Activated CD4-positive, alpha-beta T cell treated with anti-CD3 and anti-CD28 coated beads, Interleukin-2, Interleukin-6, amounts not matched to agents 100 ng/mL and 50 ng/mL, durations not matched to agents 16 hours and 8 hours (primary cell): ENCODE results near the gene KDM4D.
A peak's percentile ranks its signal among the peaks of the same experiment; 100 is the strongest.
"Not testable (repeated sequence)": the region's sequence is repeated elsewhere in the genome, so short reads cannot be mapped to it uniquely, and the experiment has no call there.

Experiments
- DNase-seq: peaks from one replicate; pipeline ENCODE4 v3.0.0-alpha.2; 2020

KDM4D gene

DNA sequence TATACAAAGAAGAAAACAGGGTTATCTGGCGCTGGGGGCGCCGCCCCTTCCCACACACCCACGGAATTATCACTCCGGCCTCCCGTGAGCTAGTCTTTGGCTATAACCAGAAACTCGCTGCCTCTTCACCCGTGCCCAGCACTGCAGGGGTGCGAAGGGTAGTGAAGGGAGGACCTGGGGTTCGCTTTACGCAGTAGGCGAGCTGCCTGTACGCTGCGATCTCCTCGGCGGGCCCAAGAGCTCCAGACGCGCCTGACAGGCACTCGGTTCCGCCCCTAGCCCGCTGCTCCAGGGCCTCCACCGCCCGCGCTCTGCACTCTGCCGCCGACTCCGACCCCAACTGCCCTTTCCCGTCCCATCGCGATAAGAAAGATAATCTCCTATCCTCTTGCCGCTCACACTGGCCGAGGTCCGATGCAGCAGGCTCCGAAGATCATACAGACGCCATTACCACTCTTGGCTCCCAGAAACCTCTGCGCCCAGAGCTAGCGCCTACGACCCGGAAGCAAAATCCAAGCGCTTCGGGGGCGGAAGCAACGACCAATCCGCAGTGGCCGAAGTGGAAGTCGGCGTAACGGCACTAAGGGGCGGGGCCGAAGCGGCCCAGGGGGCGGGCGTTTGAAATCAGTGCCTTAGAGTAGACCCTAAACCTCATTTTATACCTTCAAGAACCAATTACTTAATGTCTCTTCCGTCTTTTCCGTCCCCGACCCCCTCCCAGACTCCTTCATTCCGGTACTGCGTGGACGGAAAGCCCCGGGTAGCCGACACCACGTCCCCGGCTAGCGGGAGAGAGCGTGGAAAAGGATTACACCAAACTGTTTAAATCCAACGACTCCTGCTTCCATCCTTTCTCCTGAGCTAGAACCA lies at the start of gene KDM4D, which contains the start of gene CWC15:
TSS of gene KDM4D (plus strand) at position 611 of the 870 bp plus-strand sequence. CDS start 23,664 bp downstream, outside the sequence.
TSS of gene CWC15 (minus strand) at position 458 of the 870 bp plus-strand sequence. CDS start 1,371 bp downstream, outside the sequence.
- peak; percentile 96 for DNase-seq

- no peak for DNase-seq
Measured at GRCh38 chr11:94924171-94924572, 49.3 kb upstream of the KDM4D start.

DNA sequence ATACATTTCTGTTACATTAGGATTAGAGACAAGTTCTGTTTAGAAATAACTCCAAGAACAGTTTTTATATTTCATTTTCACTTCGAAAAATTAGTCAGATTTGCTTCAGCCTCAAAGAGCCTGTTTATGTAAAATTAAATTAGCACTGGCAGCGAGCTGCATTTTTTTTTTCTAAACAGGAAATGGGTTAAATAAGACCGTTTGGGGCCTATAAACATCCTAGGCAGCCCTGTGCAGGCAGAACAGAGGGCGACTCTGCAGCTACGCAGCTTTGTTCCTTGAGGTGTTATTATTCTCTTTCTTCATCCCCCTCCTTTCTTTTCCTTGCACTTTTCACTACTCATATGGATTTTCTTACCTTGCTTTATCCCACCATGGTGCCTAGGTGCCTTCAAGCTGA lies 48.9 kb upstream of the KDM4D start:
- peak; percentile 7 for DNase-seq

- no peak for DNase-seq
Measured at GRCh38 chr11:94925422-94926270, 47.9 kb upstream of the KDM4D start.

DNA sequence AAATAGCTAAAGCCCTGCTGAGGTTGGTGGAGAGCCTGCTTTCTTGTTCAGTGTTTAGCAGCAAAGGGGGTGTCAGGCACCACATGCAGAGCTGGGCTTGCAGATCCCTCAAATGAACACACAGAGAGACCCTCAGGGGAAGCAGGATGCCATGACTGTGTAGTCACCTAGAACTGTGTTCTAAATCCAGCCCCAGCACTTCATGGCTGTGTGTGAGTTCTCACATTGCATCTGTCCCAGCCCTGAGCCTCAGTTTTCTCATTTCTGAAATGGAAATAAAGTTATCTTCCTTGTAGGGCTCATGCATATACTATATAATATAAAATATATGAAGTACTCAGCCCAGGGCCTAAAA lies 47.3 kb upstream of the KDM4D start:
- no peak for DNase-seq

DNA sequence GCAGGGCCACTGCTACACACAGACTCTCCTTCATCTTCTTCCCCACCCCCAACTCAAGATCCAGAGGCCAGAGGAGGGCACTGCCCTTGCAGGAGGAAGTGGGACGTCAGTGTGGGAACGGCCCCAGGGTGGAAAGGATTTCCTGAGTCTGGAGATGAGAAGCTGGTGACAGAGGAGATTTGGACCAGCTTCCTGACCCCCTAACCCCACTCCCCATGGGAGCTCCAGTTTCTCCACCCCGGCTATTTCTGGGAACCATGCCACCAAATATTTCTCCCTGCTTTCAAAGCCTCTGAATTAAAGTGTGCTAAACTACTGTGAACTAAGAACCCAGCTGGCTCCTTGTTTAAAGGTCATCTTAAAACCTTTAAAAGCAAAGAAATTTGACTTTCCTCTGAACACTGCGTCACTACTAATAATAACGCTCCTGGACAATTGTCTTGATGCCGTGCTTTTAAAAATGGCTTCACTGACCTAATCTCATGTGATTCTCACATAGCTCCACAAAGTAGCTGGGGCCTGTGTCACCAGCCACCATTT lies 46.7 kb upstream of the KDM4D start:
- DNase-seq: no peak

GRCh38 chr11:94928117-94928990 lies 45.2 kb upstream of the KDM4D start:
- no peak for DNase-seq

GRCh38 chr11:94932072-94932471 lies 41.4 kb upstream of the KDM4D start:
- DNase-seq: not testable (repeated sequence)

- DNase-seq: no peak
Measured at GRCh38 chr11:94932503-94932902, 41.0 kb upstream of the KDM4D start.

- no peak for DNase-seq
Measured at GRCh38 chr11:94933223-94934130, 40.0 kb upstream of the KDM4D start.

GRCh38 chr11:94934362-94934761 lies 39.1 kb upstream of the KDM4D start:
- DNase-seq: peak; percentile 3

DNA sequence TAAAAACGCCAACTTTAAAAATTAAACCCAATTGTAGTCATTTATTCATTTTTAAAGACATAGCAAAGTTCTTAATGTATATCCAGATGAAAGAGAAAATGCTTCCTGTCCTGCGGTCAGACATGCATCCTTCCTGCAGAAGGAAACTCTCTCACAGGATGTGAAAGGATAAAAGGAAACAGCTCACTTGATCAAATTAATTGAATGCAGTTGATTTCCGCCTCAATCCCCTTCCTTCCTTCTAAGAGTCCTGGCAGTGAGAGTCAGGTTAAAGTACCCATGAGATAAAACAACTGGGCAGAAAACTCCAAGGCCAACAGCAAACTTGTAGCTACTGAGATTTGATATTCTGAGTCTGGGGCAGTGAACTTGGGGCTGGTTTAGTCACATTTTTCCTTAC lies 38.7 kb upstream of the KDM4D start:
- DNase-seq: peak; percentile 2

GRCh38 chr11:94938095-94939055 lies 35.1 kb upstream of the KDM4D start:
- no peak for DNase-seq

GRCh38 chr11:94939346-94939745 lies 34.2 kb upstream of the KDM4D start:
- DNase-seq: no peak

GRCh38 chr11:94941131-94941530 lies 32.4 kb upstream of the KDM4D start:
- no peak for DNase-seq

DNA sequence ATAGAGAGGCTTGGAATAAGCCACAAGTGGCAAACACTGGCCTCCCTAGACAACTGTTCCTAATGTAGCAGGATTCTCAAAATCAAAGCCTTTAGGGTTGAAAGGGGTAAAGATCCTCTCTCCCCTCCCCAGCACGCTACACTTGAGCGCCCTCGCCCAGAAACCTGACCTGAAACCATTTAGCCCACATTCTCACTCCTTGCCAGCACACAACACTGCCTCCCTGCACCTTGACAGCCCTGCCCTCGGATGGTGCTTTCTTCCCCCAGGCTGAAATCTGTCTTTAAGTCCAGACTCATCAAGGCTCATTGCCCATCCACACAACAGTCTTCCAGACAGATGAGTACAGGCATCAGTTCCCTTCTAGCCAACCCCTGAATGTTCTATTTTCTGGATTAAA lies 26.7 kb upstream of the KDM4D start:
- DNase-seq: no peak

DNA sequence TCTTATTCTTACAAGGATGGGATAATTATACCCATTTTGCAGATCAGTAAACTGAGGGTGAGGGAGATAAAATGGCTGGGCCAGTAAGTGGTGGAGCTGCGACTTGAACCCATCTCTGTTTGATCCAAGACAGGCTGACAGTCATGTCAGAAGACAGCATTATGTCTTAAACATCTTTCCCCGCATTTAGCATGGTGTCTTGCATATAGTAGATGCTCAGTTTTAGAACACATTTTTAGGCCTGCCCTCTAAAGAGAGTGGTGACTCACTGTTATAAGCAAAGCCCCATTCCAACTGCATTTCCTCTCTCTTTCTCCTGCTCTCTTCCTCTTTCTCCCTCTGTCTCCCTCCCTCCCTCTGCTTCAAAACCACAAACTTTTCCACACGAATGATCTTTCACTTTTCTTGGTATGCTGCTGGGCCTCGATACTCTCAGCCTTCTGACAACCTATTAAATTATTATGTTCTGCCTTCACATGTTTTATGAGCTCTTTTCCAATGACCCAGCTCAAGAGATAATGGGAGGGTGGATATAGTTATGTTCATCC lies 25.4 kb upstream of the KDM4D start:
- DNase-seq: no peak

GRCh38 chr11:94954753-94955152 lies 18.8 kb upstream of the KDM4D start:
- DNase-seq: no peak

DNA sequence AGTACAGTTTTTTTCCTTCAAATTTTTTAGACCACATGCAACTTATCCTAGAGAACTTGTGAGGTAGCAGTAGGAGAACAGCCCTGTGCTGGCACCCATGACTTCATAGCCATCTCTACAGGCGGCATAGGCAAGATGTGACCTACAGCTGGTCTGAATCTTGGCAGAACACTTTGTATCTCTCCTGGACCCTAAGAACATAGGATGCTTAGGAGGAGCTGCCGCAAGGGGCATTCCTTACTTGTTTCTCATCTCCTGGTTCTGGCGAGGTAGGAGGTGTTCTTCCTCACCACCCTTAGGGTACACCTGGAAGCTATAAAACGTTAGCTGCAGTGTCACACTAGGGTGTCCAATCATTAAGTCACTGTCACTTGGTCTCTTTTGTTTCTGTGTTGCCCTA lies 16.5 kb upstream of the KDM4D start:
- DNase-seq: no peak
